Lower leg skin (tissue), 3 donors: ENCODE measurements around the gene AMER2.

Source experiments
- POLR2A ChIP-seq, 2 donors: fragments of 450-650 bp; IDR thresholded peaks; one replicate each; pipeline ENCODE4 v1.6.1; 2016 to 2017; ENCODE audit warnings: antibody characterized with exemption in 2 of 2, mild to moderate bottlenecking in 1 of 2, moderate library complexity in 1 of 2
- TF ChIP-seq, protein P1 (sequence below), 3 donors: fragments of 450-650 bp; IDR thresholded peaks; one replicate each; pipeline ENCODE4 v1.5.1; 2016; ENCODE audit warnings: antibody characterized with exemption in 3 of 3, mild to moderate bottlenecking in 3 of 3, moderate library complexity in 2 of 3

DNA sequence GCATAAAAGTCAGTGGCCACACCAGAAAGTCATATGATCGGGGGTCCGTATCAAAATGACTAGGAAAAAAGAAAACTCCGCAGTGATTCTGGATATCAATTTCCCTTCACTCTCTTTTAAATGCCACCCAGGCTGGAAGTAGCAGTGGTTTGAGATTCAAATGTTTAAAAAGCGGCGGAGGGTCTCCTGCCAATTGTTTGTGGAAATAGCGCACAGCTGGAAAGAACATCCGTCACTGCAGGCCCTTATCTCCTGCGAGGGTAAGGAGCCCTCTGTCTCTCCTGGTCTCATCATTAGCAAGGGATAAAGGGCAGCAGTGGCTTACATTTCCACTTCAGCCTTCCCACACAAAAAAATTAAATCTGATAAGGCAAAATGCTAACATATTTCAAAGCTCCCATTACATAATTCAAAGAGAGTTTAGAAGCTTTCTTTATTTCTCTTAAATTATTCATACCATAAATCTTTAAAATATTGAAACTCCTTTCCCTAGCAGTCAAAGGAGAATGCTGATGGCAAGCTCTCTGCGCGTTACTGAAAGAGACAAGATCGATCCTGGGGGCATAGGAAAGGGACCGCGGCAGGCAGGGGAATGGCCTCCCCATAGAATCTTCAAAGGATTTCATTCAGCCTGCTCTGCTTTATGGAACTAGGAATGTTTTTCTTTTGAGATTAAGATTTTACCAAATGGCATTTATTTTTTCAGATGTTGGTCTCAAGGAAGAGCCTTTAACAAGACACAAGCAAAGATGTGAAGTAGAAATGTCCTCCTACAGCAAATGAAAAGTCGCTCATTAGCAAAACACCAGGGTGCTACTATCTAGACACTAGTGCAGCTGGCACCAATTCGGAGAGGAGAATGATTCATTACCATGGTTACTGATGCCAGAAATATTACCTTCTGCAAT, 35.0 kb downstream of the AMER2 start:
- TF ChIP-seq, protein P1, sequence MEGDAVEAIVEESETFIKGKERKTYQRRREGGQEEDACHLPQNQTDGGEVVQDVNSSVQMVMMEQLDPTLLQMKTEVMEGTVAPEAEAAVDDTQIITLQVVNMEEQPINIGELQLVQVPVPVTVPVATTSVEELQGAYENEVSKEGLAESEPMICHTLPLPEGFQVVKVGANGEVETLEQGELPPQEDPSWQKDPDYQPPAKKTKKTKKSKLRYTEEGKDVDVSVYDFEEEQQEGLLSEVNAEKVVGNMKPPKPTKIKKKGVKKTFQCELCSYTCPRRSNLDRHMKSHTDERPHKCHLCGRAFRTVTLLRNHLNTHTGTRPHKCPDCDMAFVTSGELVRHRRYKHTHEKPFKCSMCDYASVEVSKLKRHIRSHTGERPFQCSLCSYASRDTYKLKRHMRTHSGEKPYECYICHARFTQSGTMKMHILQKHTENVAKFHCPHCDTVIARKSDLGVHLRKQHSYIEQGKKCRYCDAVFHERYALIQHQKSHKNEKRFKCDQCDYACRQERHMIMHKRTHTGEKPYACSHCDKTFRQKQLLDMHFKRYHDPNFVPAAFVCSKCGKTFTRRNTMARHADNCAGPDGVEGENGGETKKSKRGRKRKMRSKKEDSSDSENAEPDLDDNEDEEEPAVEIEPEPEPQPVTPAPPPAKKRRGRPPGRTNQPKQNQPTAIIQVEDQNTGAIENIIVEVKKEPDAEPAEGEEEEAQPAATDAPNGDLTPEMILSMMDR (IDR thresholded peaks at IDR 0.05): no peak
- no peak for TF ChIP-seq POLR2A (IDR thresholded peaks at IDR 0.05)
